GM12878 (cell line): ENCODE data around the gene PPP2R2D. TPM values are rescaled to one million over a fixed set of nuclear protein-coding genes. Genes with fewer than 3 reads are reported as not detected.

Experiments used
- ATAC-seq: fragments of 200-7000 bp; cut with Tn5 transposase; 3 replicates; pipeline ENCODE4 v1.9.1; 2020; ENCODE audit warnings: mild to moderate bottlenecking, moderate library complexity
- BruUV-seq: library from RNA; stranded (reverse); fragments of 400-500 nt; replicated peaks from 2 replicates; lab custom pipeline; 2021; lab: Mats Ljungman, UMichigan
- CTCF ChIA-PET: fragments of 300-600 bp; sonication (Branson Sonifier 250); formaldehyde crosslinking; extraction: SDS; loops from one replicate; lab custom pipeline; 2021; ENCODE audit warnings: inconsistent platforms; lab: Yijun Ruan, JAX
- POLR2A ChIA-PET: fragments of 350-600 bp; formaldehyde crosslinking; extraction: SDS; loops from one replicate; lab custom pipeline; 2021; ENCODE audit warnings: inconsistent platforms; lab: Charles Lee
- RAD21 ChIA-PET: fragments of 300-600 bp; sonication (Branson Sonifier 250); formaldehyde crosslinking; loops from one replicate; lab custom pipeline; 2023; ENCODE audit warnings: antibody characterized with exemption; ENCODE audit not compliant: unreplicated experiment; lab: Charles Lee
- SMC1A ChIA-PET: fragments of 300-600 bp; sonication (Branson Sonifier 250); formaldehyde crosslinking; loops from one replicate; lab custom pipeline; 2023; ENCODE audit not compliant: unreplicated experiment, uncharacterized antibody; lab: Charles Lee
- DNase-seq: peaks from one replicate; pipeline ENCODE4 v3.0.0-alpha.2; 2011; ENCODE audit warnings: low read depth, low spot score
- FAIRE-seq: peaks from 3 replicates; lab custom pipeline; 2011; peaks lifted over from hg19 to GRCh38; lab: Jason Lieb, UNC
- H2AFZ ChIP-seq: 2 replicates; pipeline ENCODE4 v1.6.0; 2011; ENCODE audit warnings: low read depth, low read length, control low read depth; ENCODE audit not compliant: control insufficient read depth
- H3K27ac ChIP-seq: 2 replicates; pipeline ENCODE4 v1.5.1; 2011; ENCODE audit warnings: control low read depth; ENCODE audit not compliant: control insufficient read depth, insufficient read depth
- H3K27me3 ChIP-seq, 2 experiments: replicated peaks in 1 of 2; 2 replicates each; pipeline versions ENCODE4 v1.6.0 to v1.6.1; 2011; ENCODE audit warnings: low read length in 1 of 2; ENCODE audit not compliant: control insufficient read depth in 2 of 2, insufficient read depth in 2 of 2
- H3K36me3 ChIP-seq, 2 experiments: 2 replicates each; pipeline ENCODE4 v1.5.1; 2011; ENCODE audit warnings: low read length in 1 of 2; ENCODE audit not compliant: control insufficient read depth in 2 of 2, insufficient read depth in 2 of 2
- H3K4me1 ChIP-seq: 2 replicates; pipeline ENCODE4 v1.6.1; 2011; ENCODE audit warnings: mild to moderate bottlenecking, low read length, moderate library complexity, mixed read lengths; ENCODE audit not compliant: control insufficient read depth, insufficient read depth
- H3K4me2 ChIP-seq: 2 replicates; pipeline ENCODE4 v1.6.0; 2011; ENCODE audit warnings: control low read depth; ENCODE audit not compliant: control insufficient read depth, insufficient read depth
- H3K4me3 ChIP-seq: fragments of 200-600 bp; sonication (generic); 2 replicates; pipeline ENCODE4 v1.5.1; 2016
- H3K79me2 ChIP-seq: 2 replicates; pipeline ENCODE4 v1.6.0; 2011; ENCODE audit warnings: low read length; ENCODE audit not compliant: control insufficient read depth, insufficient read depth
- H3K9ac ChIP-seq: 2 replicates; pipeline ENCODE4 v1.8.0; 2011; ENCODE audit warnings: low read length, control low read depth, mixed read lengths; ENCODE audit not compliant: control insufficient read depth, insufficient read depth
- H3K9me3 ChIP-seq: replicated peaks from 3 replicates; pipeline ENCODE4 v1.5.1; 2011; ENCODE audit warnings: mild to moderate bottlenecking, low read length; ENCODE audit not compliant: control insufficient read depth, insufficient read depth
- H4K20me1 ChIP-seq: 2 replicates; pipeline ENCODE4 v1.6.0; 2011; ENCODE audit not compliant: control insufficient read depth, insufficient read depth
- BHLHE40 ChIP-seq, 2 experiments: fragments of 450-650 bp in 1 of 2; IDR thresholded peaks; 2 replicates each; pipeline ENCODE4 v1.6.1; 2011 to 2017; ENCODE audit warnings: low read depth in 2 of 2, borderline replicate concordance in 1 of 2, improper control_type of control experiment in 1 of 2, low read length in 1 of 2, mild to moderate bottlenecking in 1 of 2
- CEBPB ChIP-seq, 2 experiments: fragments of 150-350 bp in 1 of 2; IDR thresholded peaks; 2 replicates each; pipeline ENCODE4 v1.6.1; 2012 to 2014; ENCODE audit warnings: low read depth in 2 of 2, low read length in 2 of 2, borderline replicate concordance in 1 of 2, inconsistent platforms in 1 of 2
- CHD4 ChIP-seq: fragments of 200-600 bp; sonication (generic); IDR thresholded peaks from 2 replicates; pipeline ENCODE4 v1.6.1; 2016; ENCODE audit warnings: mild to moderate bottlenecking
- FOXM1 ChIP-seq: IDR thresholded peaks from 2 replicates; pipeline ENCODE4 v1.6.1; 2012; ENCODE audit warnings: low read depth, mild to moderate bottlenecking, inconsistent platforms, low read length, moderate library complexity
- MEF2B ChIP-seq: fragments of 450-650 bp; IDR thresholded peaks from 2 replicates; pipeline ENCODE4 v1.6.1; 2018; ENCODE audit warnings: mild to moderate bottlenecking, moderate library complexity; ENCODE audit not compliant: partially characterized antibody, poor library complexity, severe bottlenecking
- MYB ChIP-seq: fragments of 150-350 bp; IDR thresholded peaks from 2 replicates; pipeline ENCODE4 v1.6.1; 2014; ENCODE audit warnings: mild to moderate bottlenecking, low read depth, low read length, borderline replicate concordance
- RELA ChIP-seq: fragments of 450-650 bp; IDR thresholded peaks from 2 replicates; pipeline ENCODE4 v1.8.0; 2014; ENCODE audit warnings: borderline replicate concordance; ENCODE audit not compliant: partially characterized antibody
- SMAD5 ChIP-seq: IDR thresholded peaks from 2 replicates; pipeline ENCODE4 v1.6.1; 2016; ENCODE audit warnings: antibody characterized with exemption, low read depth
- SP1 ChIP-seq: IDR thresholded peaks from one replicate; pipeline ENCODE4 v1.6.1; 2011; ENCODE audit warnings: low read depth, low read length
- SREBF1 ChIP-seq: IDR thresholded peaks from 2 replicates; pipeline ENCODE4 v1.6.1; 2012; ENCODE audit warnings: mild to moderate bottlenecking, low read length
- TBL1XR1 ChIP-seq: IDR thresholded peaks from 2 replicates; pipeline ENCODE4 v1.6.1; 2012; ENCODE audit warnings: low read depth, low read length, improper control_type of control experiment
- ZNF24 ChIP-seq: fragments of 450-650 bp; IDR thresholded peaks from 2 replicates; pipeline ENCODE4 v1.6.1; 2017; ENCODE audit warnings: antibody characterized with exemption, mild to moderate bottlenecking
- WGBS: methylation state at CpG from one replicate; pipeline ENCODE4 v1.1.6; 2016; ENCODE audit warnings: low lambda C conversion rate; ENCODE audit not compliant: insufficient replicate concordance, insufficient coverage; ENCODE audit errors: missing lambda C conversion rate; 5-methylcytosine and 5-hydroxymethylcytosine counted together
- in situ Hi-C: fragments of 300-500 bp; cut with MboI; formaldehyde crosslinking; loops from 9 replicates; pipeline ENCODE4 v1.14.3; 2018; ENCODE audit warnings: mixed read lengths
- intact Hi-C: fragments of 100-400 bp; cut with micrococcal nuclease; formaldehyde crosslinking; loops from one replicate; pipeline ENCODE4 v1.14.2; 2022; ENCODE audit not compliant: unreplicated experiment
- polyA plus RNA-seq, 11 experiments: library from polyadenylated mRNA; depleted of rRNA in 4 of 11; unstranded in 6 of 11; stranded (reverse) in 5 of 11; fragments of >200 nt; fragmentation: Nextera tagmentation in 4 of 11; fragmentation: Illumina TruSeq in 1 of 11; extraction: Ambion mirVana in 4 of 11; extraction: Trizol in 1 of 11; gene quantifications; 1 replicate in 1 of 11; 2 replicates in 10 of 11; pipeline versions ENCODE4 v1.2.1 to v1.2.3, GENCODE V29; 2011 to 2016; ENCODE audit warnings: inconsistent platforms in 2 of 11, missing spikeins in 2 of 11, low read depth in 1 of 11
- total RNA-seq, 4 experiments: library from RNA; depleted of rRNA in 3 of 4; stranded (reverse); fragments of >200 nt in 3 of 4; fragmentation: Illumina TruSeq in 1 of 4; extraction: Trizol in 1 of 4; gene quantifications; 2 replicates each; pipeline versions ENCODE4 v1.2.1 to v1.2.3, GENCODE V29; 2013 to 2021
- TF ChIP-seq, protein P1 (sequence below): fragments of 450-650 bp; IDR thresholded peaks from 2 replicates; pipeline ENCODE4 v1.6.1; 2017; ENCODE audit warnings: mild to moderate bottlenecking
- TF ChIP-seq, protein P2 (sequence below): IDR thresholded peaks from 2 replicates; pipeline ENCODE4 v1.6.1; 2012; ENCODE audit warnings: low read length, inconsistent platforms

PPP2R2D gene
- total and polyA plus RNA-seq, 10 of the 15 experiments (the other 5 are each of a cell fraction or from before 2014, with no cell fraction given), result 2.8 to 41.9 (median 21.8) TPM

DNA sequence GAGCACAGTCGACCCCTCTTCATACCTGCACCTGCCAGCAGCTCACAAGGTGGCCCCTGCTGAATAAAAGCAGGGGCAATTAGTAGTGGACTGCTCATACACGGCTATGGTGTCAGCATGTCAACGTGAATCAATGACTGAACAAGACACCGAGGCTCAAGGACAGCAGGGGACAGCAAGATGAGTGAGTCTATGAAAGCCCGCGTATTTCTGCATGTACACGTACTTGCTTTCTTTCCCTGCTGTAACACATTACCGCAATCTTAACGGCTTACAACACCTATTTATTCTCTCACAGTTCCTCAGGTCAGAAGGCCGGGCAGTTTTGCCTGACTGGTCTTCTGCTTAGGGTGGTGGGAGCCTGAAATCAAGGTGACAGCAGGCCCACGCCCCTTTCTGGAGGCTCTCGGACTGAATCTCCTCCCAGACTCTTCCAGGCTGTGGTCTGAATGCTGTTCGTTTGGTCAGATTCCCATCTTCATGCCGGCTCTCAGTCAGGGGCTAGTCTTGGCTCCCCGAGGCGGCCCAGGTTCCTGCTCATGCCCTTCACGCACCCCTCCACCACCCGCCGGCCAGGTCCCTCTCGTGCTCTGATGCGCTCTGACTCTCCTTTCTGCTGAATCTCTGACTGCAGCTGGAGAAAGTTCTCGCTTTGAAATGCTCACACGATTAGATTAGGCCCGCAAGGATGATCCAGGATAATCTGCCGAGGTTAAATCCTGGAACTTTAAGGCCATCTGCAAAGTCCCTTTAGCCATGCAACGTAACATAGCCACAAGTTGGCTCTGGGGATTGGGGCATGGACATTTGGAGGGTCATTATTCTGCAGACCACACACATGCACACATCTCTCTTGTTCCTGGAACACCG lies 7.8 kb upstream of the PPP2R2D start:
- no peak overlapping the region for H3K4me2 ChIP-seq
- BruUV-seq, result no TSS peak

DNA sequence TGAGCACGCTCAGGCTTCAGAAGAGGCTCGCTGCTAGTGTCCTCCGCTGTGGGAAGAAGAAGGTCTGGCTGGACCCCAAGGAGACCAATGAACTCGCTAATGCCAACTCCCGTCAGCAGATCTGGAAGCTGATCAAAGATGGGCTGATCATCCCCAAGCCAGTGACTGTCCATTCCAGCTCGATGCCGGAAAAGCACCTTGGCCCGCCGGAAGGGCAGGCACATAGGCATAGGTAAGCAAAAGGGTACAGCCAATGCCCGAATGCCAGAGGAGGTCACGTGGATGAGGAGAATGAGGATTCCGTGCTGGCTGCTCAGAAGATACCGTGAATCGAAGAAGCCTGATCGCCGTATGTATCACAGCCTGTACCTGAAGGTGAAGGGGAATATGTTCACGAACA lies 5.7 kb upstream of the PPP2R2D start:
- Histone ChIP-seq H3K27ac (no peak overlapping the region), H3K27me3 (no peaks in the 10 kb centered on the region; a peak in 3 of 4 replicates), H2AFZ (no peak overlapping the region), H3K4me3 (no peak overlapping the region), H3K9ac (no peak overlapping the region), H3K4me1 (no peaks in the 10 kb centered on the region; the same call in 1 of the 2 replicates), H3K4me2 (no peak overlapping the region), H4K20me1 (no peaks in the 10 kb centered on the region), H3K36me3 (no peaks in the 10 kb centered on the region), H3K79me2 (no peaks in the 10 kb centered on the region), H3K9me3 (no peaks in the 10 kb centered on the region)
- RAD21 ChIA-PET, result no interaction called here
- intact Hi-C loops (no loop called here), in situ Hi-C loops (loop anchor here (5.0 to 10.0 kb wide), 2 partner anchors 87 to 560 kb away; partner anchors contain the start of gene BNIP3)
- no peak for ATAC-seq
- BruUV-seq, result no TSS peak
- FAIRE-seq, result no peak
- no peak for DNase-seq
- WGBS, result 73% methylated on average over 17 of the region's 17 CpGs
- SMC1A ChIA-PET, result no interaction called here
- CTCF ChIA-PET, result interaction anchor here (2.9 kb wide), 1 partner anchor 9 kb away, joined by 12 read pairs; no protein-coding TSS in a partner anchor
- POLR2A ChIA-PET, result no interaction called here
- TF ChIP-seq RELA (no peak), MEF2B (no peak), TBL1XR1 (no peak), CEBPB (IDR thresholded peaks at IDR 0.05; ENCODE audit: borderline replicate concordance in 1 of 2, low read depth in 2 of 2, low read length in 2 of 2) (no peak), BHLHE40 (IDR thresholded peaks at IDR 0.05; ENCODE audit: borderline replicate concordance in 1 of 2, low read depth in 2 of 2, low read length in 1 of 2) (no peak), ZNF24 (no peak), CHD4 (no peak), SP1 (no peak)
- TF ChIP-seq, protein P1, sequence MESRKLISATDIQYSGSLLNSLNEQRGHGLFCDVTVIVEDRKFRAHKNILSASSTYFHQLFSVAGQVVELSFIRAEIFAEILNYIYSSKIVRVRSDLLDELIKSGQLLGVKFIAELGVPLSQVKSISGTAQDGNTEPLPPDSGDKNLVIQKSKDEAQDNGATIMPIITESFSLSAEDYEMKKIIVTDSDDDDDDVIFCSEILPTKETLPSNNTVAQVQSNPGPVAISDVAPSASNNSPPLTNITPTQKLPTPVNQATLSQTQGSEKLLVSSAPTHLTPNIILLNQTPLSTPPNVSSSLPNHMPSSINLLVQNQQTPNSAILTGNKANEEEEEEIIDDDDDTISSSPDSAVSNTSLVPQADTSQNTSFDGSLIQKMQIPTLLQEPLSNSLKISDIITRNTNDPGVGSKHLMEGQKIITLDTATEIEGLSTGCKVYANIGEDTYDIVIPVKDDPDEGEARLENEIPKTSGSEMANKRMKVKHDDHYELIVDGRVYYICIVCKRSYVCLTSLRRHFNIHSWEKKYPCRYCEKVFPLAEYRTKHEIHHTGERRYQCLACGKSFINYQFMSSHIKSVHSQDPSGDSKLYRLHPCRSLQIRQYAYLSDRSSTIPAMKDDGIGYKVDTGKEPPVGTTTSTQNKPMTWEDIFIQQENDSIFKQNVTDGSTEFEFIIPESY, result no peak

More for the DNA sequence above, 7.8 kb upstream of the PPP2R2D start:
- ChIA-PET POLR2A (no interaction called here), CTCF (no interaction called here), SMC1A (no interaction called here), RAD21 (no interaction called here)
- Histone ChIP-seq H3K36me3 (no peaks in the 10 kb centered on the region), H3K4me1 (no peaks in the 10 kb centered on the region), H3K9me3 (no peaks in the 10 kb centered on the region), H3K4me3 (no peak overlapping the region), H3K79me2 (no peaks in the 10 kb centered on the region), H3K27ac (no peak overlapping the region), H4K20me1 (no peaks in the 10 kb centered on the region), H3K27me3 (no peaks in the 10 kb centered on the region; a peak in 2 of 4 replicates), H2AFZ (no peak overlapping the region), H3K9ac (no peak overlapping the region)
- DNase-seq (no peak), FAIRE-seq (no peak), ATAC-seq (no peak)
- intact Hi-C loops, result no loop called here
- TF ChIP-seq SMAD5 (no peak), FOXM1 (no peak), SREBF1 (no peak), MYB (no peak)
- TF ChIP-seq, protein P2, sequence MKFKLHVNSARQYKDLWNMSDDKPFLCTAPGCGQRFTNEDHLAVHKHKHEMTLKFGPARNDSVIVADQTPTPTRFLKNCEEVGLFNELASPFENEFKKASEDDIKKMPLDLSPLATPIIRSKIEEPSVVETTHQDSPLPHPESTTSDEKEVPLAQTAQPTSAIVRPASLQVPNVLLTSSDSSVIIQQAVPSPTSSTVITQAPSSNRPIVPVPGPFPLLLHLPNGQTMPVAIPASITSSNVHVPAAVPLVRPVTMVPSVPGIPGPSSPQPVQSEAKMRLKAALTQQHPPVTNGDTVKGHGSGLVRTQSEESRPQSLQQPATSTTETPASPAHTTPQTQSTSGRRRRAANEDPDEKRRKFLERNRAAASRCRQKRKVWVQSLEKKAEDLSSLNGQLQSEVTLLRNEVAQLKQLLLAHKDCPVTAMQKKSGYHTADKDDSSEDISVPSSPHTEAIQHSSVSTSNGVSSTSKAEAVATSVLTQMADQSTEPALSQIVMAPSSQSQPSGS, result no peak
- in situ Hi-C loops, result loop anchor here (10.0 kb wide), 1 partner anchor 562 kb away; no protein-coding TSS in a partner anchor
- 54% methylated on average over 27 of the region's 27 CpGs for WGBS
